Rectal smooth muscle tissue (tissue), 1 donor: ENCODE results near the gene EVA1C.
"Not testable (repeated sequence)": the region's sequence is repeated elsewhere in the genome, so short reads cannot be mapped to it uniquely, and the experiment has no call there.

ENCODE experiments used
- H3K27ac ChIP-seq: one replicate; pipeline ENCODE4 v1.7.0; 2013; ENCODE audit warnings: low read depth, low read length, inconsistent platforms
- H3K27me3 ChIP-seq: one replicate; pipeline ENCODE4 v1.7.0; 2013; ENCODE audit warnings: low read length; ENCODE audit not compliant: control insufficient read depth, insufficient read depth
- H3K36me3 ChIP-seq: one replicate; pipeline ENCODE4 v1.7.0; 2013; ENCODE audit warnings: low read length; ENCODE audit not compliant: control insufficient read depth, insufficient read depth
- H3K4me1 ChIP-seq: one replicate; pipeline ENCODE4 v1.7.0; 2013; ENCODE audit warnings: low read length; ENCODE audit not compliant: control insufficient read depth, insufficient read depth
- H3K4me3 ChIP-seq: one replicate; pipeline ENCODE4 v1.7.0; 2013; ENCODE audit warnings: low read length
- H3K9ac ChIP-seq: one replicate; pipeline ENCODE4 v1.7.0; 2013; ENCODE audit warnings: low read length

Gene EVA1C

DNA sequence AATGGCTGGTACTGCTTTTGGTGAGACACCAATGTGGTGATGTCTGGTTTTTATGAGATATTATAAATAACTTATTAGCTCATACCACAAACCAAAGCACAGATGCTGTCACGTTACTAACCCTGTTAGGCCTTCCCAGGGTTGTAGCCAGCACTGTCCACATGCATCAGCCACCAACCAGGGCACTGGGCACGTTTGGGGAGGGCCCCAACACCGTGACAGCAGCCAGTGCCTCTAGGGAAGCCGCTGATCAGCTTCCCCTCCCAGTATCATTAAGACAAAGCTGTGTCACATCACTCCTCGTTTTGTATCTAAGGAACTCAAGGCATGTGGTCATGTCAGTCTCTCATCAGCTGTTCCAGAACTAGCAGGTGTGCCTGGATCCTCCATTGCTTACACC is 33.5 kb upstream of the EVA1C start:
- no peak overlapping the region for H3K27ac ChIP-seq

DNA sequence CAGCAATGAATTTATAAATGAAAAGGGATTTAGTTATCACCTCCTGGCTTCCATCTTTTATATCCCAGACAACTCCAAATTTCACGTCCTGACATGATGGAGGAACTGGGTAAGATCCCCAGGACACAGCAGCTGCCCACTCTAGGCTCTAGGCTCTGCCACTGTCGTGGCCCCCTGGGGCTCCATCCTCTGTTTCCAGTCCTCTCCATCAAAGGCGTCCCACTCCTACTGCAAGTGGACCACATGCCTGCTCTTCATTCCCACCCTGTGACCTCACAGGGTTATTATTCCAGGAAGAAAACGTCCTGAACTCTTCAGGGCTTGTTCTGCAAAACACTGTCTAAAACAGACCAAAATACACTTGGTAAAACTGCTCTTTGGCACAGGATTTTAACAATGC is 31.6 kb upstream of the EVA1C start:
- H3K9ac ChIP-seq: no peak overlapping the region
- no peak overlapping the region for H3K27ac ChIP-seq
- no peak overlapping the region for H3K4me3 ChIP-seq
- H3K4me1 ChIP-seq: no peaks in the 10 kb centered on the region
- peaks cover 15% of the 10 kb centered on the region for H3K36me3 ChIP-seq
- H3K27me3 ChIP-seq: no peaks in the 10 kb centered on the region

More for the DNA sequence above, 33.5 kb upstream of the EVA1C start:
- Histone ChIP-seq H3K36me3 (peaks cover 15% of the 10 kb centered on the region), H3K4me3 (no peak overlapping the region), H3K9ac (no peak overlapping the region), H3K4me1 (no peaks in the 10 kb centered on the region), H3K27me3 (no peaks in the 10 kb centered on the region)

DNA sequence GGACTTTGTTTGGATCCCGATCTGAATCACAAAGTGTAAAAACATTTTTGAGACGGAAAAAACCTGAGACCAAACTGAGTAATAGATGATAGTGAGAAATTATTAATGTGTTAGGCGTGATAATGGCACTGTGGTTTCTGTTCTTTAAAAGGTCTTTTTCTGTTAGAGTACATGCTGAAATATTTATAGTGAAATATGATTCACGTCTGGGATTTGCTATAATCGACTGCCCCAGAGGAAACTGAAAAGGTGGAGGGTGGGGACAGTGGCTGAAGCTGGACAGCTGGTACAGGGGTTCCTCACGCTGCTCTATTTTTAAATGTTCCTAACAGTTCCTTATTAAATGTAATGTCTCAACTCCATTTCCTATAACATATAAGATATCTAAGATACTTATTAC is 30.9 kb upstream of the EVA1C start:
- peaks cover 15% of the 10 kb centered on the region for H3K36me3 ChIP-seq
- H3K27ac ChIP-seq: peak overlapping the region; percentile 50

DNA sequence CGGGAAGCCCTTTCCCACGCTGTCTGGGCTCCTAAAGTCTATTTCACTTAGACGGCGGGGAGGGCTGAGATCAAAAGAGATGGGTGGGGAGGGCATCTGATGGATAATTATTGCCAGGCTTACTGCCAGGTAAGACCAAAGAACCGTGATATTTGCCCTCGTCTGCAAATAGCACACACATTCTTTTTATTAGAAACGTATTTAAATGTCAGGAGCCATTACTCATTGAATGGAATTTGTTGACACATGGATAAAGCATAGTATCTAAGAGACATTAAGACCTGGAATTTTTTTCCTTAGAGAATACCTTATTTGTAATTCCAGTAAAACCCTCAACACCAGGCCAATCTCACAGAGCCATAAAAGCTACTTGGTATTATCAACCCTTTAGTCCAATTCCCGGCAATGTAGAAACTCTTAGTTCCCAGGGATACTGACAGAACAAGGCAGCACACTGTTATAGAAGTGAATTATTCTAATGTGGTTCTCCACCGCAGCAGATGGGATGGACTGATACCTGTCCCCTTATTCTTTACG is 30.3 kb upstream of the EVA1C start:
- Histone ChIP-seq H3K9ac (no peak overlapping the region), H3K27ac (peak overlapping the region; percentile 50), H3K27me3 (no peaks in the 10 kb centered on the region), H3K4me3 (no peak overlapping the region), H3K36me3 (peaks cover 15% of the 10 kb centered on the region), H3K4me1 (no peaks in the 10 kb centered on the region)

More for the DNA sequence above, 30.9 kb upstream of the EVA1C start:
- H3K4me1 ChIP-seq: no peaks in the 10 kb centered on the region
- H3K9ac ChIP-seq: no peak overlapping the region
- H3K27me3 ChIP-seq: no peaks in the 10 kb centered on the region
- no peak overlapping the region for H3K4me3 ChIP-seq

DNA sequence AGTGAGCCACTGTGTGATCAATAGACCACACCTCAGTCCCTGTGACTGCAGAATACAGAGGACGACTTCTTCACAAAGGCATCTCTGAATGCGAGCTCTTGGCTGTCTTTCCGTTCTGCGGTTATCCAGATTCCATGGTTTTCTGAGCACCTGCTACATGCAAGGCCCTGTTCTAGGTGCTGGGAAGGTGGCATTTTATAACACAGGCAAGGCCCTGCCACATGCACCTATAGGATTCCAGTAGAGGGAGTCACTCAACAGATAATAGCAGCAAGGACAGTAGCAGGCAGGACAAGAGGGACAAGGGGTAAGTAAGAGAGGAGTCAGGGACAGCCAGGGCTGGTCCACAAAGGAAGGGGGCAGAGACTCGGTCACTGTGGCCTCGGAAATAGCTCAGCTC is 28.7 kb upstream of the EVA1C start:
- Histone ChIP-seq H3K4me1 (no peaks in the 10 kb centered on the region), H3K4me3 (no peak overlapping the region), H3K36me3 (peaks cover 13% of the 10 kb centered on the region), H3K9ac (no peak overlapping the region), H3K27me3 (no peaks in the 10 kb centered on the region), H3K27ac (no peak overlapping the region)

DNA sequence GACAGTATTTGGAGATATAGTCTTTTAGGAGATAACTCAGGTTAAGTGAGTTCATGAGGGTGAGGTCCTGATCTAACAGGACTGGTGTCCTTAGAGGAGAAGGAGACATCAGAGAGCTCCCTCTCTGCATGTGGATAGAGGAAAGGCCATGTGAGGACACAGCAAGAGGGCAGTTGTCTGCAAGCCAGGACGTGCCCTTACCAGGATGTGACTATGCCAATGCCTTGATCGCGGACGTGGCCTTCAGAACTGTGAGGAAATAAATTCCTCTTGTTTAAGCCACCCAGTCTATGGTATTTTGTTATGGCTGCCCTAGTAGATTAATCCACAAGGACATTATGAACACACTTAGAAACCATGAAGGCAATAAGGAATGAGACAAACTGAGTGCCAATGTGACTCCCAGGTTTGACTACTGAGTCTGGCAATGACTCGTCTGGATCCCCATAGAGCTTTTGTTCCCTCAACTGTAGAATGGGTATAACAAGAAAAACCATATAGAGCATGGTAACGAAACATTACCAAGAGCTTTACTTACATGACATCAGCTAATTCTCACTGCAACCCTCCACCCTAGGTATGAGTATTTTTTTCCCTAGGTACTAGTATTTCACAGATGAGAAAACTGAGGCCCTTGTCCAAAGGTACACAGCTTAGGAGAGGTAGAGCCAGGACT is 26.2 kb upstream of the EVA1C start:
- H3K27ac ChIP-seq: no peak overlapping the region
- H3K27me3 ChIP-seq: no peaks in the 10 kb centered on the region
- no peak overlapping the region for H3K4me3 ChIP-seq
- no peaks in the 10 kb centered on the region for H3K4me1 ChIP-seq
- H3K36me3 ChIP-seq: peaks cover 10% of the 10 kb centered on the region
- no peak overlapping the region for H3K9ac ChIP-seq

DNA sequence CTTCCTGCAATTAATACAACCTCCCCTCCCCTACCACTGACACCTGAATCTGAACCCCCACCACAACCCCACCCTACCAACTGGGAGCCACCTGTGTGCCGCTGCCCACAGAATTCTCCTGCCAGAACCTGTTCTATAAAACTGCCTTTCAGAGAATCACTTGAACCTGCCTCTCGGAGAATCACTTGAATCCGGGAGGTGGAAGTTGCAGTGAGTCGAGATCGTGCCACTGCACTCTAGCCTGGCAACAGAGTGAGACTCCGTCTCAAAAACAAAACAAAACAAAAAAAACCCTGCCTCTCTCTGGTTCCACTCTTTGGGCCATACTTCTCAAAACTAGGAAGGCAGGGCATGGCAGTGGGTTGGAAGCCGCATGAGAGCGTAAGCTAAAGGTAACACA is 25.4 kb upstream of the EVA1C start:
- H3K4me1 ChIP-seq: peaks cover 3% of the 10 kb centered on the region
- no peak overlapping the region for H3K9ac ChIP-seq
- H3K4me3 ChIP-seq: no peak overlapping the region
- peaks cover 10% of the 10 kb centered on the region for H3K36me3 ChIP-seq
- H3K27ac ChIP-seq: no peak overlapping the region
- H3K27me3 ChIP-seq: no peaks in the 10 kb centered on the region

DNA sequence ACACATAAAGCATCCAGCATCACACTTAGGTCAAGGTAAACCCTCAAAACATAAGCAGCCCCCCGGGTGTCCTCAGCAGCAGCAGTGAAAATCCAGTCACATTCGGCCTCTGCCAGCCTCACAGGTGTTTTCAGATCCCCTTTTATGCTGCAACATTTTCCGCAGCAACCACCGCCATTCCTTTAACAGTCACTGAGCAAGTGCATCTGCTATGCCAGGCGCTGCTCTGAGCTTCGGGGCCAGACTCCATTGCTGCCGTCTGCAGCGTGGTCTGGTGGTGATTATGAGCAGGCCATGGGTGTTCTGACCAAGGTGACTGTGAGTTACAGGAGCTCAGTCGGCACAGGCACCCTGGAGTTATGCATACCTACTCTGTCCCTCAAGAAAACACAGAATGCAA is 24.2 kb upstream of the EVA1C start:
- Histone ChIP-seq H3K27ac (no peak overlapping the region), H3K36me3 (peaks cover 1% of the 10 kb centered on the region), H3K4me1 (peaks cover 3% of the 10 kb centered on the region), H3K4me3 (no peak overlapping the region), H3K27me3 (no peaks in the 10 kb centered on the region), H3K9ac (no peak overlapping the region)

DNA sequence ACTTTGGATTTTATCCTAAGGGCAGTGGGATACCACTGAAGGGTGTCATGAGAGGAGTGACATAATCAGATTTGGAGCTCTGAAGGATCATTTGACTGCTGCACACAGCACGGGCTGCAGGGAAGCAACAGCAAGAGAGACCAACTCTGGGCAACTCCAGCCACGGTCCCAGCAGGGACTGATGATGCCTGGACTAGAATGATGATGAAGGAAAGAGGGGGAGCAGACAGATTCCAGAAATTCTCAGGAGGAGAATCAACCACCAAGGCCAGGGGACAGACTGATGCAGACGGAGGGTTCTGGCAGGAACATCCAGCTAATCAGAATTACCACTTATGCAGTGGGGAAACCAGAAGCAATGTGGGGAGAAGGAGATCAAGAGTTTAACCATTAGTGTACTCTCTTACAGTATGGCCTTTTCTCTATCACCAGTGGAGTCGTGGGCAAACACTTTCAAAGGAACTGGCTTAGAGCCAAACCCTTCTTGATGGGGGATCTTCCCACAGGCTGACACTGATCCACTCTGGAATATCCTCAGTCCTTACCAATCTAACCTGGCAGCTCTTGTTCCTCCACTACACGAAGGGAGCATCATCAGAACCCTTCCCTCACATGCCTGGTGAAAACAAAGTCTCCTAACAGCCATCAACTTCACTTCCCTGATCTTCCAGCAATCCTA is 23.0 kb upstream of the EVA1C start:
- Histone ChIP-seq H3K9ac (no peak overlapping the region), H3K36me3 (no peaks in the 10 kb centered on the region), H3K4me3 (no peak overlapping the region), H3K4me1 (peaks cover 7% of the 10 kb centered on the region), H3K27me3 (no peaks in the 10 kb centered on the region), H3K27ac (no peak overlapping the region)

DNA sequence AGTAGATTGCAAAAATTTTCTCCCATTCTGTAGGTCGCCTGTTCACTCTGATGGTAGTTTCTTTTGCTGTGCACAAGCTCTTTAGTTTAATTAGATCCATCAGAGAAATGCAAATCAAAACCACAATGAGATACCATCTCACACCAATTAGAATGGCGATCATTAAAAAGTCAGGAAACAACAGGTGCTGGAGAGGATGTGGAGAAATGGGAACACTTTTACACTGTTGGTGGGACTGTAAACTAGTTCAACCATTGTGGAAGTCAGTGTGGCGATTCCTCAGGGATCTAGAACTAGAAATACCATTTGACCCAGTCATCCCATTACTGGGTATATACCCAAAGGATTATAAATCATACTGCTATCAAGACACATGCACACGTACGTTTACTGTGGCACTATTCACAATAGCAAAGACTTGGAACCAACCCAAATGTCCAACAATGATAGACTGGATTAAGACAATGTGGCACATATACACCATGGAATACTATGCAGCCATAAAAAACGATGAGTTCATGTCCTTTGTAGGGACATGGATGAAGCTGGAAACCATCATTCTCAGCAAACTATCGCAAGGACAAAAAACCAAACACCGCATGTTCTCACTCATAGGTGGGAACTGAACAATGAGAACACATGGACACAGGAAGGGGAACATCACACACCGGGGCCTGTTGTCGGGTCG is 21.8 kb upstream of the EVA1C start:
- H3K4me3 ChIP-seq, H3K36me3 ChIP-seq, H3K27me3 ChIP-seq, H3K9ac ChIP-seq, H3K27ac ChIP-seq, H3K4me1 ChIP-seq: not testable (repeated sequence)

DNA sequence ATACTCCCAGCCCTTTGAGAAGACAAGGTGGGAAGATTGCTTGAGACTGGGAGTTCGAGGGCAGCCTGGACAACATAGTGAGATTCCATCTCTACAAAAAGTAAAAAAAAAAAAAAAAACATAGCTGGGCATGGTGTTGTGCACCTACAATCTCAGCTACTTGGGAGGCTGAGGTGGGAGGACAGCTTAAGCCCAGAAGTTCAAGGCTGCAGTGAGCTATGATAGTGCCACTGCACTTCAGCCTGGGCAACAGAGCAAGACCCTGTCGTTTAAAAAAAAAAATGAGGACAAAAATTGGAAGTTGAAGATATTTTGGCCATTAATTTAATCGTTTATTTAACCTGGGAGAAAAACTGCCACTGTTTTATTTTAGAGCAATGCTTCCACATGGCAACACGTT is 20.8 kb upstream of the EVA1C start:
- peak overlapping the region; percentile 89 for H3K4me3 ChIP-seq
- peaks cover 7% of the 10 kb centered on the region for H3K4me1 ChIP-seq
- H3K9ac ChIP-seq: no peak overlapping the region

DNA sequence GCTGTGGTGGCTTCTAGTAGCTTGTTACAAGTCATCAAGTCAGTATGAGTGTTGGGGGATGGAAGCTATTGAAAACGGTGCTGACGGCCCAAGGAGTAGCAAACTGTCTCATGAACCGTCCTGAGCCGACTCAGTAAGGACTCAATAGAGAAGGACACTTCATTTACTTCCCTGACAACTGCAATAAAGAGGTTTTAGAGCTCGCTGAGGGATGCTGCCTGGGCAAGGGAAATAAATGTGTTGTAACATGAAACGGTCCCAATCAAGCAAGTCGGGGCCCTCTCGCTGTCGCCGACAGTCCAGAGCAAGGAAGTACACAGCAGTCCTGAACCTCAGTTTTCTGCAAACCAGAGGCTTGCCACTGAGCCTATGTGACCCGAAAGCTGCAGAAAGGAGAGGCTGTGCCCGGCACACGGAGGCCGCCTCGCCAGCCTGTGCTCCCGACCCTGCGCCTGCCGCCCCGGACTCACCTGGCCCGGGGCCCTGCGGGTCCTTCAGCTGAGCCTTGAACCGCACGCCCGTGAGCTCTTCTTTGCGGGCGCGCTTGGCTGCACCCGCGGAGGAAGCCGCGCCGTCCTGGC is 20.1 kb upstream of the EVA1C start:
- H3K27ac ChIP-seq: no peak overlapping the region
- peaks cover 7% of the 10 kb centered on the region for H3K4me1 ChIP-seq
- H3K36me3 ChIP-seq: no peaks in the 10 kb centered on the region

More for the DNA sequence above, 20.8 kb upstream of the EVA1C start:
- H3K27me3 ChIP-seq: no peaks in the 10 kb centered on the region
- H3K27ac ChIP-seq: no peak overlapping the region
- no peaks in the 10 kb centered on the region for H3K36me3 ChIP-seq

More for the DNA sequence above, 20.1 kb upstream of the EVA1C start:
- Histone ChIP-seq H3K27me3 (no peaks in the 10 kb centered on the region), H3K9ac (peak overlapping the region; percentile 38), H3K4me3 (peak overlapping the region; percentile 89)
